ENCODE data around the gene FBLN7. TPM values are rescaled to one million over a fixed set of nuclear protein-coding genes. Genes with fewer than 3 reads are reported as not detected.

The FBLN7 gene
- total RNA-seq, 1 donor from 2014 or later = 1.6 TPM

DNA sequence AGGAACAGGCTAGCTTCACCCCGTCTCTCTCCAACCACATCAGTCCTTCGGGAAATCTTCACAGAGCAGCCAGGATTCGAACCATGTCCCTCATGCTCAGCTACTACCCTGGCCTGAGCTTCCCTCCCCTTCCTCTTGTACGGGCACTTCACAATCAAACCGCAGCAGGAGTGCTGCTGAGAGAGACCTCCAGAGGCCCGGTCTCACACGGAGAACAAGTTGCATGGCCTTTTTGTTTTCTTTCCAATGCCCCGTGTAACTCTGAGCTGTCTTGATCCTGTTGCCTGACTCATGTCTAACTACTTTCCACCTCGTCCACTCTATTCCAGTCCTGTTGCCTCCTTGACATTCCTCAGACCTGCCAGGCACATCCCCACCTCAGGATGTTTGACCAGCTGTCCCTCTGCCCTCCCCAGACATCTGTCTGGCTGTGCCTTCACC lies 25.4 kb downstream of the FBLN7 start:
- no peak overlapping the region for H3K4me3 ChIP-seq (ENCODE audit: low read depth, low read length)
- DNase-seq (ENCODE audit: low read depth) = no peak
- TF ChIP-seq, protein P1, sequence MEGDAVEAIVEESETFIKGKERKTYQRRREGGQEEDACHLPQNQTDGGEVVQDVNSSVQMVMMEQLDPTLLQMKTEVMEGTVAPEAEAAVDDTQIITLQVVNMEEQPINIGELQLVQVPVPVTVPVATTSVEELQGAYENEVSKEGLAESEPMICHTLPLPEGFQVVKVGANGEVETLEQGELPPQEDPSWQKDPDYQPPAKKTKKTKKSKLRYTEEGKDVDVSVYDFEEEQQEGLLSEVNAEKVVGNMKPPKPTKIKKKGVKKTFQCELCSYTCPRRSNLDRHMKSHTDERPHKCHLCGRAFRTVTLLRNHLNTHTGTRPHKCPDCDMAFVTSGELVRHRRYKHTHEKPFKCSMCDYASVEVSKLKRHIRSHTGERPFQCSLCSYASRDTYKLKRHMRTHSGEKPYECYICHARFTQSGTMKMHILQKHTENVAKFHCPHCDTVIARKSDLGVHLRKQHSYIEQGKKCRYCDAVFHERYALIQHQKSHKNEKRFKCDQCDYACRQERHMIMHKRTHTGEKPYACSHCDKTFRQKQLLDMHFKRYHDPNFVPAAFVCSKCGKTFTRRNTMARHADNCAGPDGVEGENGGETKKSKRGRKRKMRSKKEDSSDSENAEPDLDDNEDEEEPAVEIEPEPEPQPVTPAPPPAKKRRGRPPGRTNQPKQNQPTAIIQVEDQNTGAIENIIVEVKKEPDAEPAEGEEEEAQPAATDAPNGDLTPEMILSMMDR (conservative IDR thresholded peaks at IDR 0.05; ENCODE audit: low read depth, low read length) = no peak

DNA sequence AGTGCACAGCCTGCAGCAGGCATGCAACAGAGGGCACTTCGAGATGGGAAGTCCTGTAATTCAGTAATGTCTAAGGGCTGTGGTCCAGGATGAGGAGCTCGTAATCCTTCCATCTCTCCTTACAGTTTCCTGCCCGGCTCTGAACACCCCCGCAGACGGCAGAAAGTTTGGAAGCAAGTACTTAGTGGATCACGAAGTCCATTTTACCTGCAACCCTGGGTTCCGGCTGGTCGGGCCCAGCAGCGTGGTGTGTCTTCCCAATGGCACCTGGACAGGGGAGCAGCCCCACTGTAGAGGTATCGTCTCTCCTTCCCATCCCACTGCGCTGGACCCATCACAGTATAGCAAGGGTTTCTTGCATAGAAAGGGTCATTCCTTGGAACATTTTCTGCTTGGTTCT lies 26.7 kb downstream of the FBLN7 start:
- no peak overlapping the region for H3K4me3 ChIP-seq (ENCODE audit: low read depth, low read length)
- DNase-seq (ENCODE audit: low read depth) = no peak
- TF ChIP-seq, protein P1 (conservative IDR thresholded peaks at IDR 0.05; ENCODE audit: low read depth, low read length) = no peak

DNA sequence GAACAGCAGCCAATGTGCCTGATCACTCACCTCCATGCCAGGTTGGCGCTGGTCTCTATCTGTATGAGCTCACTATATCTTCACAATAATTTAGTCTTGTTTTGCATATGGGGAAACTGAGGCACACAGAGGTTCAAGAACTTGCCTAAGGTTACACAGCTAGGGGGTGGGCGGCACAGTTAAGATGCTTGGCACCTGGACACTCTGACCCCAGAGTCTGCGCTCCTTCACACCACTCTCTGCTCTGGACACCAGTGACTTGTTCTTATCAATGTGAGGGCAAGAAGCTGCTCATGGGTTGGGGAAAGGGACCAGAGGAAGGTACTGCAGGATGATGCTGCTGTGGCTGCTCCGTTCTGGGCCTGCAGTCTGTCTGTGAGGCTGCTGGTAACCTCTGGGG lies 27.1 kb downstream of the FBLN7 start:
- no peak for DNase-seq (ENCODE audit: low read depth)
- TF ChIP-seq, protein P1 (conservative IDR thresholded peaks at IDR 0.05; ENCODE audit: low read depth, low read length) = no peak
- no peak overlapping the region for H3K4me3 ChIP-seq (ENCODE audit: low read depth, low read length)

DNA sequence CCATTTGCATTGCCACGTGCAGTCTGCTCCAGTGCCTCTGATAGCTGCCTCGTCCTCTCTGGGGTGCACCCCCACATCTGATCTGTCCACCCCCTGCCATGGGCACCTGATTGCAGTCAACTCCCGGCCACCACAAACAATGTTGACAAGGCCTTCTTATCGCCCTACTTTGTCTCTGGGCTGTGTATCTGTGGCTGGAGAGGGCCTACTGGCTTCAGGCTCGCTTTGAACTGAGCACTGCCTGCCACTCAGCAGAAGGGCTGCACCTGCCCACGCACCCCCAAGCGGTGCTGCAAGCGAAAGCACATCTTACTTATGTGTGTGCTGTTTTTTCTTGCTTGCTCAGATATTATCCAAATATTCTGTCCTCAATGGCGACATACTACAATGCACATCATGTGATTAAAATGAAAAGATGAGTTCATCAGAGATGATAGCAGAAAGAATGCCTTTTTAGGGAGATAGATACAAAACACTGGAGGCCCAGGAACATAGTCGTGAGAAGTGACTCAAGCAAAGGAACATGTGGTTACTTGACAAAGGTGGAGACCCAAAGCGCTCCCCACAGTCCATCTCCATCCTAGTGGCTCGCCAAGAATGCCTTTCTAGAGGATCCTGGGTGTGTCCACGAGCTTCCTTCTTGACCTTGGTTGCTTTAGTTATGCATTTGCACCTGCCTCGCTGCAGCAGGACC lies 28.8 kb downstream of the FBLN7 start:
- TF ChIP-seq, protein P1 (conservative IDR thresholded peaks at IDR 0.05; ENCODE audit: low read depth, low read length) = no peak
- no peak overlapping the region for H3K4me3 ChIP-seq (ENCODE audit: low read depth, low read length)
- DNase-seq (ENCODE audit: low read depth) = no peak

DNA sequence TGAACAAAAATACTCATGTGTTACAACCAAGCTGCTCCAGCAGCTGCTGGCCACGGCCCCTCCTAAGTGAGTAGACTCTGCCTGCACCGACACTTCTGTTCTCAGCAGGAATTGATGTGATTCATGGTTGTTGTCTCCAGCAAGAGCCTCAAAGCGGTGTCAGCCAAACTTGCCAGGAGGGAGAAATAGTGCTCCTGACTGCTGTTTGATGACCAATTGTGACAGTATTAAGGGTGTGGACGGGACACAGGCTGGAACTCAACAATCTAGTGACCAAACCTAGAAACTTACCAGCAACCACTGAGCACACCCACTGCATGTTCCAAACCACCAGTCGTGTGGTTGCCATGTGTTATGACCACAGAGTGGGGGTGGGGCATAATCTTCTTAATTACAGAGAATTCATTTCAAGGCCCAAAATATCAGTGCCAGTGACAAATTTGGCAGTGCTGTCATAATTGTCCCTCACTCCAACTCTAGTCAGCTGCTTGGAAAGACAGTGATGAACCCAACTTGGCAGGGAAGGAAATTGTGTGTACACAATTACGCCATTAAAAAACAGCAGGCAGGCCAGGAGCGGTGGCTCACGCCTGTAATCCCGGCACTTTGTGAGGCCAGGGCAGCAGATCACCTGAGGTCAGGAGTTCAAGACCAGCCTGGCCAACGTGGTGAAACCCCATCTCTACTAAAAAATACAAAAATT lies 30.4 kb downstream of the FBLN7 start:
- no peak overlapping the region for H3K4me3 ChIP-seq (ENCODE audit: low read depth, low read length)
- TF ChIP-seq, protein P1 (conservative IDR thresholded peaks at IDR 0.05; ENCODE audit: low read depth, low read length) = no peak
- DNase-seq (ENCODE audit: low read depth) = no peak

DNA sequence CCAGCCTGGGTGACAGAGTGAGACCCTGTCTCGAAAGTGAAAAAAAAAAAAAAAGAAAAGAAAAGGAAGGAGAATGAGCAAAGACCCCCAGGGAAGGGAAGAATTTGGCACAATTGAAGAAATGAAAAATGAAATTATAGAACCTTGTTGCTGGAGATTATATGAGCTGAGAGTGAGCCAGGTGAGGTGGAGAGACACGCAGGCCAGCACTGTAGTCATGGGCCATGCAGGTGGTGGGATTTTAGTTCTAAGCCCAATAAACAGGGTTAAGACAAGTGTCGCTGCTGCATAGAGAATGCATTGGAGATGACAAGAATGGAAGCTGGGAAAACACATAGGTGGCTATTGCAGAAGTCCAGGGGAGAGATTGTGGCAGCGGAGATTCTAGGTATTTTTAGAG lies 32.3 kb downstream of the FBLN7 start:
- DNase-seq (ENCODE audit: low read depth) = no peak
- TF ChIP-seq, protein P1 (conservative IDR thresholded peaks at IDR 0.05; ENCODE audit: low read depth, low read length) = no peak
- H3K4me3 ChIP-seq (ENCODE audit: low read depth, low read length) = no peak overlapping the region
